IPS-18c (cell line): Measurements from ENCODE around the gene TSPAN5.

Experiments
- H3K4me3 ChIP-seq: 2 replicates; pipeline ENCODE4 v1.7.0; 2013; ENCODE audit warnings: low read depth, mild to moderate bottlenecking, low read length, moderate library complexity; ENCODE audit not compliant: insufficient read depth
- H3K9me3 ChIP-seq: one replicate; pipeline ENCODE4 v1.6.1; 2013; ENCODE audit warnings: mild to moderate bottlenecking, low read length, moderate library complexity; ENCODE audit not compliant: control insufficient read depth, insufficient read depth

TSPAN5 gene

GRCh38 chr4:98585596-98585995 is 72.8 kb downstream of the TSPAN5 start:
- H3K9me3 ChIP-seq: no peaks in the 10 kb centered on the region
- no peak overlapping the region for H3K4me3 ChIP-seq

- Histone ChIP-seq H3K4me3 (no peak overlapping the region), H3K9me3 (no peaks in the 10 kb centered on the region)
Measured at GRCh38 chr4:98584265-98584664, 74.1 kb downstream of the TSPAN5 start.

- H3K9me3 ChIP-seq: no peaks in the 10 kb centered on the region
- H3K4me3 ChIP-seq: no peak overlapping the region
Measured at GRCh38 chr4:98583265-98583664, 75.1 kb downstream of the TSPAN5 start.

- Histone ChIP-seq H3K9me3 (no peaks in the 10 kb centered on the region), H3K4me3 (no peak overlapping the region)
Measured at GRCh38 chr4:98581126-98581525, 77.3 kb downstream of the TSPAN5 start.

DNA sequence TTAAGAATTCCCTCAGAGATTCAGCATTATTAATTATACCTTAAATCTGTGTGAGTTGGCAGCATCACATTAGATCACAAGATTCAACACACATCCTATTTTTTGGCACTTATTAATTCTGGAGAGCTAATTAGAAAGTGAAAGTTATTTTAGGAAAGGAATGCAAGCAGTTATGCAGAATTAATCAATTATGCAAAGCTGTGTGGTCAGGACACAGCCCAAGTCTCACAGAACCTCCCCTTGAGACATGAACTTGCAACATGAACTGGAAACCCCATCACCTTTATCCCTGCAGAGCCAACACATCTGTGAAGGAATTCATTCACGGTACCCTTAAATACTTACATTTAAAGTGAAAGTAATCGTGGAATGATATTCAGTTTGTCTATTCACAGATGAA is 80.5 kb downstream of the TSPAN5 start:
- H3K9me3 ChIP-seq: no peaks in the 10 kb centered on the region
- H3K4me3 ChIP-seq: no peak overlapping the region

GRCh38 chr4:98574816-98575215 is 83.6 kb downstream of the TSPAN5 start:
- Histone ChIP-seq H3K4me3 (no peak overlapping the region), H3K9me3 (no peaks in the 10 kb centered on the region)

GRCh38 chr4:98573791-98574190 is 84.6 kb downstream of the TSPAN5 start:
- Histone ChIP-seq H3K9me3 (no peaks in the 10 kb centered on the region), H3K4me3 (no peak overlapping the region)

GRCh38 chr4:98572697-98573096 is 85.7 kb downstream of the TSPAN5 start:
- no peak overlapping the region for H3K4me3 ChIP-seq
- H3K9me3 ChIP-seq: no peaks in the 10 kb centered on the region

GRCh38 chr4:98571161-98571786 is 87.1 kb downstream of the TSPAN5 start:
- Histone ChIP-seq H3K9me3 (no peaks in the 10 kb centered on the region), H3K4me3 (no peak overlapping the region; the same call in 1 of the 2 replicates)

GRCh38 chr4:98570151-98570797 is 88.1 kb downstream of the TSPAN5 start:
- no peaks in the 10 kb centered on the region for H3K9me3 ChIP-seq
- H3K4me3 ChIP-seq: no peak overlapping the region

GRCh38 chr4:98568941-98569663 is 89.3 kb downstream of the TSPAN5 start:
- no peak overlapping the region for H3K4me3 ChIP-seq
- H3K9me3 ChIP-seq: no peaks in the 10 kb centered on the region

DNA sequence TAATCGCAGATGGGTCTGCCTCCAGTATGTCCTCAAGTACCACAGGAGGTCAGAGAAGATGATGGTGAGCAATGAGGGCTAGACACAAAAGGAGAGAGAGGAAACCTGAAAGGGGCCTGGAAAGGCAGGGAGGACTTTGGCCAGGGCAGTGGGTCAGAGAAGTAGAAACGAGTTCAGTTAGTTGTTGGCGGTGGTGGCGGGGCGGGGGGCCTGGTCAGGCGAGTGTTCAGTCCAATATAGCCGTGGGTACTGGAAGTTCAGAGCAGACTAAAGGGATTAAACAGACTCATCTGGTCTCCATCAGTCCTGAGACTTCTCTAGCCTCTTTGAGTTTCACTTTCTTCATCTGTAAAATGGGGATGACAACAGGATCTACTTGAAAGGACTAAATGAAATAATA is 90.8 kb downstream of the TSPAN5 start:
- Histone ChIP-seq H3K4me3 (no peak overlapping the region), H3K9me3 (no peaks in the 10 kb centered on the region)

DNA sequence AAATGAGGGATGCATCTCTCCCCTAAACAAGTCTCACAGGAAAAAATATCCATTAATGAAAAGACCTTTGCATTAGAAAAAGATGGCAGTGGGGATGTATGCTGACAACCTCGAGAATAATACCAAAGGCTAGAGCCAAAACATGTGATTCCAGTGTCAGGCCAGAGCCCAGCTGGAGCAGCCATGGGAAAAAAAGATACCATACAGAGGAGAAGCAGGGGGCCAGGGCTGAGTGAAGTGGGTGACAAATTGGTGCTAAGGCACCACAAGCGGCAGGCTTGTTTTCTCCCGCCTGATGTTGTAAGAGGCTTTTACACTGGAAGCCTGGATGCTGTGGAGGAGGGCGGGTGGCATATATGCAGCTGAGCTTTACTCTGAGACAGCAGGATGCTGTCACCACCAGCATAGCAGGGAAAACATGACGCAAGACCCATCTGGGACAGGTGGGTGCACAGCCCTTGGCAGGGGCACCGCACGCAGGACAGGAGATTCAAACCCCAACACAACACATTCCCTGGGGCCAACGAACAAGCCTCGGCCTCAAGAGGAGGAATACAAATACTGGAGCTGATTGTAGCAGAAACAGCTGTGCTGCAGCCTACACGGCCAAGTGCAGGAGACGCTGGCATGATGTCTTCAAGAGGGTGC is 91.9 kb downstream of the TSPAN5 start:
- Histone ChIP-seq H3K9me3 (no peaks in the 10 kb centered on the region), H3K4me3 (no peak overlapping the region)

- Histone ChIP-seq H3K4me3 (no peak overlapping the region), H3K9me3 (no peaks in the 10 kb centered on the region)
Measured at GRCh38 chr4:98565681-98566301, 92.6 kb downstream of the TSPAN5 start.

- no peaks in the 10 kb centered on the region for H3K9me3 ChIP-seq
- H3K4me3 ChIP-seq: no peak overlapping the region
Measured at GRCh38 chr4:98564852-98565251, 93.6 kb downstream of the TSPAN5 start.

DNA sequence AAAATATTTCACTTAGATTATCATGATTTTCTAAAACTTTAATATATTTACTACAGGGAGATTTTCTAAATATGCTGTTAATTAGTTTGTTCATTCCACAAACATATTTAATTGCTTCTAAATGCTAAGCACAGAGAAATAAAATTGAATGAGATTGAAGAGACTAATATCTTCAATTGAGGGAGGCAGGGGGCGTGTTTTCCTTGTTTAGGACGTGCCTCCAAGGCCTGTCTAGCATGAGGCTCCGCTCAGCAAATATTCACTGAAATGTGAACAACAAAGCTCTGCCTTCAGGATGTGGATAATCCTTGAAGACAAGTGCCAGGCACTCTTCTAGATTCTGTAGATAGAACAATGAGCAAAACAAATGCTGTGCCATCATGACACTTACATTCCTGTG is 98.1 kb downstream of the TSPAN5 start:
- H3K9me3 ChIP-seq: no peaks in the 10 kb centered on the region

GRCh38 chr4:98558471-98559169 is 99.8 kb downstream of the TSPAN5 start:
- H3K4me3 ChIP-seq: no peak overlapping the region
- H3K9me3 ChIP-seq: no peaks in the 10 kb centered on the region

More for the DNA sequence above, 98.1 kb downstream of the TSPAN5 start:
- H3K4me3 ChIP-seq: no peak overlapping the region
